ENCODE measurements around the gene USP5.
"Not testable (repeated sequence)": the region's sequence is repeated elsewhere in the genome, so short reads cannot be mapped to it uniquely, and the experiment has no call there.

The USP5 gene

GRCh38 chr12:6863033-6863432, 11.1 kb downstream of the USP5 start:
- DNase-seq, result no peak

DNA sequence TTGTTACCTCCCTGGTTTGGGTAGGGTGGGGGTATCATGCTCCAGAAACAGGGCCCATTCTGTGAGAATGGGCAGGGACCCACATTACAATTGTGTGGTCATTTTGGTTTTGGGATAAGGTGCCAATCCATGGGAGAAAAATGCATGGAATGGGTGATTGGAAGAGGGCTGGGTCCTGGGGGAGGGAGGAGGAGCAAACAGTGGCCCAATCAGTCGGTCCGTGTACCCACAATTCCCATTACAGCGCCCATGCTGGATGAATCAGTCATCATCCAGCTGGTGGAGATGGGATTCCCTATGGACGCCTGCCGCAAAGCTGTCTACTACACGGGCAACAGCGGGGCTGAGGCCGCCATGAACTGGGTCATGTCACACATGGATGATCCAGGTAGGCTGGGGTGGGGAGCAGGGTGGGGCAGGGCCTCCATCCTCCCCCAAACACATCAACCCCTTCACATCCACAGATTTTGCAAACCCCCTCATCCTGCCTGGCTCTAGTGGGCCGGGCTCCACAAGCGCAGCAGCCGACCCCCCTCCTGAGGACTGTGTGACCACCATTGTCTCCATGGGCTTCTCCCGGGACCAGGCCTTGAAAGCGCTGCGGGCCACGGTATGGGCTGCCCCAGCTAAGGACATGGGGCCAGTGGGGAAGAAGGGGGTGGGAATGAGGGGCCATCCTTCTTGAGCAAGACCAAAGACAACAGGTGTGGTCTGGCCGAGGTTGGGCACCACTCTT, 11.8 kb downstream of the USP5 start:
- no peak for DNase-seq

- DNase-seq, result not testable (repeated sequence)
These were observed 13.4 kb downstream of the USP5 start for GRCh38 chr12:6865307-6865706.

- DNase-seq, result no peak
These were observed 14.4 kb downstream of the USP5 start for GRCh38 chr12:6866163-6866919.

- peak in 18 of 56 donors; percentile 37 to 78 (median 54) for DNase-seq
These were observed 15.0 kb downstream of the USP5 start for GRCh38 chr12:6866920-6867412.

DNA sequence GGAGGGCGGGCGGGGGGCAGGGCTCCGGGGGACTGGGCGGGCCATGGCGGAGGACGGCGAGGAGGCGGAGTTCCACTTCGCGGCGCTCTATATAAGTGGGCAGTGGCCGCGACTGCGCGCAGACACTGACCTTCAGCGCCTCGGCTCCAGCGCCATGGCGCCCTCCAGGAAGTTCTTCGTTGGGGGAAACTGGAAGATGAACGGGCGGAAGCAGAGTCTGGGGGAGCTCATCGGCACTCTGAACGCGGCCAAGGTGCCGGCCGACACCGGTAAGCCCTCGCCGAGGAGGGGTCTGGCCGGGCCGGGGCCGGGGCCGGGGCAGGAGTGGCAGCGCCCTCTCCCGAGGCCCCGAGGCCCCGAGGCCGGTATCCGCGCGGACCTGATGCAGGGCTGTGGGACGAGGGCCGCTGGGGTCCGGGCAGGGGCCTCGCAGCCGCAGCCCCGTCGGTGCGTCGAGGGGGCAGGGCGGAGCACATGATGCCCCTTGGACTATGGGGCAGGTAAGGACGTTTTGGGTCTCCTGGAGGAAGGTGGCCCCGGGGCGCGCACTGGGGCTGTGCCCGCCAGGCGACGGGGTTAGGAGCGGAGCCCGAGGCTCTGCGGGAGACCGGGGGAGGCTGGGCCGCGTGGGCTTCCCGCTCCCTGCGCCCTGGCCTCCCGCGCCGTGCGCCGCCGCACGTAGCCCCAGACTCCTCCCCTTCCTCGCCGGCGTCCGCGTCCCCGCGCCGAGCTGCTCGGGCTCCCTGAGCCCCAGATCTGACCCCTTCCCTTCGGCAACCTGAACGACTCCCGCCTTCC, 15.7 kb downstream of the USP5 start, which contains the start of gene TPI1:
Gene TPI1 (plus strand): TSS at position 119 of the 798 bp plus-strand sequence. CDS start 36 bp downstream, at position 155.
- DNase-seq, result peak in 52 of 56 donors; percentile 24 to 89 (median 76)

- DNase-seq, result peak in 5 of 56 donors; percentile 33 to 63 (median 56)
These were observed 16.5 kb downstream of the USP5 start for GRCh38 chr12:6868211-6869048.

GRCh38 chr12:6869049-6870021, 17.4 kb downstream of the USP5 start:
- peak in 50 of 56 donors; percentile 7 to 78 (median 40) for DNase-seq

- DNase-seq, result not testable (repeated sequence)
These were observed 18.4 kb downstream of the USP5 start for GRCh38 chr12:6870304-6870703.

- peak in 1 of 56 donors; percentile 18 for DNase-seq
These were observed 19.4 kb downstream of the USP5 start for GRCh38 chr12:6871052-6871957.

DNA sequence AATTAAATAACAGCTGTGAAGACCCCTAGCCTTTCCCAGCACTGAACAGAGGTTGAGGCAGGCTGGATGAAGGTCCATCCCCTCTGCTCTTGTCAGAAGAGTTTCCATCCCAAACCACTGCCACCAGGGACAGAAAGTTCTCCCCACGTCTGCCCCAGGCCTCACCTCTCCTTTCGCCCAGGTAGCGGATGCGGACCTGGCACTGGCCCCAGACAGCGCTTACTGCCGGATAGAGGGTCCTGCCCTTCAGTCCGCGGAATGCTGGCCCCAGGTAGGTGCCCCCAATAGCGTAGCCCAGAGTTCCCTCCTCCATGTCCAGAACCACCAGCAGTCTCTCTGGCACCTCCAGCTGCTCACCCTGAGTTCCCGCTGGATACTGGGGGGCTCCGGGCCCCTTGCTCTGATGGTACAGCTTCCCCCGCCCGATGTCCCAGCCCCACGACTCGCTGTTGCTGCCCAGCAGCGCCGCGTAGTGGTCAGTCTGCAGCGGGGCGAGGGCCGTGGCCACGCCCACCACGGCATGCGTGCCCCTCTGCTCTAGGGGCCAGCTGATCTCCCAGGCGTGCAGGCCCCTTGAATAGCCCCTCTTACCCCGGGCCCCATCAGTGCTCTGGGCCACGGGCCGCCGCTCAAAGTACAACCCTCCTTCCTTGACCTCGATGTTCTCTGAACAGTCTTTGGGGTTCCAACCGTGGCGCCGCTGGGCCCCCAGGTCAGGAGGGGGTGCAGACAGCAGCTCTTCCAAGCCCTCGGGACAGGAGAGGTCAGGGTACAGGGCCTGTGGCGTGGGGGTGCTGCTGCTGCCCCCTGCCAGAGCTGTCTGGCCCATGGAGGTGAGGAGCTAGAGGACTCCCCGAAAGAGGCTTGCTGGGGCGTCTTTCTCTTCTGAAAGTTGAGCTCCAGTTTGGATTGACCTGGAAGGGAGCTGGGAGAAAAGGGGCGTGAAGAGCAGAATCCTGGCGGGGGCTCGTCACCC, 20.4 kb downstream of the USP5 start:
- peak in 54 of 56 donors; percentile 20 to 87 (median 60) for DNase-seq

GRCh38 chr12:6873094-6874014, 21.4 kb downstream of the USP5 start, which contains the start of gene SPSB2:
Gene SPSB2, minus strand, starts transcription at chr12:6873303. Its CDS starts 402 bp downstream, at chr12:6872901.
- DNase-seq, result peak in 55 of 56 donors; percentile 51 to 96 (median 86)

GRCh38 chr12:6874015-6874368, 22.0 kb downstream of the USP5 start:
- not testable (repeated sequence) for DNase-seq

DNA sequence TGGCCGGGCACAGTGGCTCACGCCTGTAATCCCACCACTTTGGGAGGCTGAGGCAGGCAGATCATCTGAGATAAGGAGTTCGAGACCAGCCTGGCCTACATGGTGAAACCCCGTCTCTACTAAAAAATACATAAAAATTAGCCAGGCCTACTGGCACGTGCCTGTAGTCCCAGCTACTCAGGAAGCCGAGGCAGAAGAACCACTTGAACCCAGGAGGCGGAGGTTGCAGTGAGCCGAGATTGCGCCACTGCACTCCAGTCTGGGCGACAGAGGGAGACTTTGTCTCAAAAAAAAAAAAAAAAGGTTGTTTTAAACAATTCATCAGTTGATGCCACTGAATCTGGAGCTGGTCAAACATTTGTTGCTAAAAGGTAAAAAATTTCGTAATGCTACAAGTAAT, 27.9 kb downstream of the USP5 start:
- DNase-seq, result not testable (repeated sequence)

GRCh38 chr12:6883252-6883651, 31.3 kb downstream of the USP5 start:
- DNase-seq, result no peak

- DNase-seq, result no peak
These were observed 31.7 kb downstream of the USP5 start for GRCh38 chr12:6883683-6884082.

Measured in amygdala (tissue), 56 donors.